ENCODE data around the gene SLC25A22. TPM values are rescaled to one million over a fixed set of nuclear protein-coding genes. Genes with fewer than 3 reads are reported as not detected.
A peak's percentile ranks its signal among the peaks of the same experiment; 100 is the strongest.

Gene SLC25A22
- polyA plus RNA-seq, 1 donor (not counting 4 experiments of a cell fraction or from before 2014, with no cell fraction given), result 13.5 TPM

- Histone ChIP-seq H3K27me3 (ENCODE audit: control insufficient read depth, extremely low read depth, insufficient read depth, low read length) (no peaks in the 10 kb centered on the region), H3K27ac (ENCODE audit: control insufficient read depth, insufficient read depth, low read length) (peak overlapping the region; percentile 75), H3K36me3 (ENCODE audit: control insufficient read depth in 2 of 2, extremely low read depth in 1 of 2, insufficient read depth in 2 of 2, low read length in 2 of 2) (peaks cover 38 to 41% of the 10 kb centered on the region in 2 experiments), H3K9me1 (ENCODE audit: control insufficient read depth, extremely low read depth, insufficient read depth, low read length) (peaks cover 3% of the 10 kb centered on the region), H3K4me2 (ENCODE audit: control insufficient read depth, extremely low read depth, insufficient read depth, low read depth, low read length) (peak overlapping the region; percentile 22), H3K9ac (ENCODE audit: control insufficient read depth, extremely low read depth, insufficient read depth, low read length) (peak overlapping the region; percentile 50), H3K79me2 (ENCODE audit: control insufficient read depth, insufficient read depth, low read length) (no peaks in the 10 kb centered on the region), H3K4me3 (ENCODE audit: control insufficient read depth in 2 of 3, extremely low read depth in 1 of 3, insufficient read depth in 2 of 3, low read depth in 1 of 3, low read length in 3 of 3) (no peak overlapping the region), H3K9me3 (ENCODE audit: control insufficient read depth, low read depth, low read length) (no peaks in the 10 kb centered on the region), H2AFZ (ENCODE audit: control insufficient read depth, low read length) (no peak overlapping the region), H3K4me1 (ENCODE audit: control insufficient read depth, extremely low read depth, insufficient read depth, low read length) (peaks cover 19% of the 10 kb centered on the region), H4K20me1 (ENCODE audit: control insufficient read depth, extremely low read depth, insufficient read depth, low read length) (peaks cover 11% of the 10 kb centered on the region)
- TF ChIP-seq CTCF (optimal IDR thresholded peaks at IDR 0.05 in 1 of 3, IDR thresholded peaks at IDR 0.05 in 1 of 3, conservative IDR thresholded peaks at IDR 0.05 in 1 of 3; ENCODE audit: extremely low read depth in 1 of 3, insufficient read depth in 2 of 3, low read length in 3 of 3) (no peak), EZH2 (IDR thresholded peaks at IDR 0.05; ENCODE audit: low read length) (no peak)
- FAIRE-seq (no peak), DNase-seq (ENCODE audit: low read depth, low spot score) (no peak)
- dilution Hi-C loops (cut with MboI; ENCODE audit: extremely low pct_ligation_motif_present, low sequenced_read_pairs), result no loop called here
Observed at GRCh38 chr11:763073-763463, 35.0 kb downstream of the SLC25A22 start.

- Histone ChIP-seq H3K9me1 (ENCODE audit: control insufficient read depth, extremely low read depth, insufficient read depth, low read length) (peaks cover 3% of the 10 kb centered on the region), H3K36me3 (ENCODE audit: control insufficient read depth in 2 of 2, extremely low read depth in 1 of 2, insufficient read depth in 2 of 2, low read length in 2 of 2) (peaks cover 39 to 40% of the 10 kb centered on the region in 2 experiments), H3K27me3 (ENCODE audit: control insufficient read depth, extremely low read depth, insufficient read depth, low read length) (no peaks in the 10 kb centered on the region), H3K27ac (ENCODE audit: control insufficient read depth, insufficient read depth, low read length) (peak overlapping the region; percentile 75), H3K79me2 (ENCODE audit: control insufficient read depth, insufficient read depth, low read length) (no peaks in the 10 kb centered on the region), H3K9me3 (ENCODE audit: control insufficient read depth, low read depth, low read length) (no peaks in the 10 kb centered on the region), H3K4me3 (ENCODE audit: control insufficient read depth in 2 of 3, extremely low read depth in 1 of 3, insufficient read depth in 2 of 3, low read depth in 1 of 3, low read length in 3 of 3) (no peak overlapping the region), H3K9ac (ENCODE audit: control insufficient read depth, extremely low read depth, insufficient read depth, low read length) (peak overlapping the region; percentile 38), H3K4me2 (ENCODE audit: control insufficient read depth, extremely low read depth, insufficient read depth, low read depth, low read length) (peak overlapping the region; percentile 11), H2AFZ (ENCODE audit: control insufficient read depth, low read length) (no peak overlapping the region), H3K4me1 (ENCODE audit: control insufficient read depth, extremely low read depth, insufficient read depth, low read length) (peaks cover 19% of the 10 kb centered on the region), H4K20me1 (ENCODE audit: control insufficient read depth, extremely low read depth, insufficient read depth, low read length) (peaks cover 11% of the 10 kb centered on the region)
- dilution Hi-C loops (cut with MboI; ENCODE audit: extremely low pct_ligation_motif_present, low sequenced_read_pairs), result no loop called here
- FAIRE-seq (peak; percentile 69), DNase-seq (ENCODE audit: low read depth, low spot score) (peak; percentile 57)
- TF ChIP-seq CTCF (optimal IDR thresholded peaks at IDR 0.05 in 1 of 3, IDR thresholded peaks at IDR 0.05 in 1 of 3, conservative IDR thresholded peaks at IDR 0.05 in 1 of 3; ENCODE audit: extremely low read depth in 1 of 3, insufficient read depth in 2 of 3, low read length in 3 of 3), result peak; percentile 28 to 66 (median 34)
- TF ChIP-seq EZH2 (IDR thresholded peaks at IDR 0.05; ENCODE audit: low read length), result no peak
Observed at GRCh38 chr11:762421-763072, 35.5 kb downstream of the SLC25A22 start.
